Measurements from ENCODE around the gene NOM1.
"Not testable (repeated sequence)": the region's sequence is repeated elsewhere in the genome, so short reads cannot be mapped to it uniquely, and the experiment has no call there.

The NOM1 gene

DNA sequence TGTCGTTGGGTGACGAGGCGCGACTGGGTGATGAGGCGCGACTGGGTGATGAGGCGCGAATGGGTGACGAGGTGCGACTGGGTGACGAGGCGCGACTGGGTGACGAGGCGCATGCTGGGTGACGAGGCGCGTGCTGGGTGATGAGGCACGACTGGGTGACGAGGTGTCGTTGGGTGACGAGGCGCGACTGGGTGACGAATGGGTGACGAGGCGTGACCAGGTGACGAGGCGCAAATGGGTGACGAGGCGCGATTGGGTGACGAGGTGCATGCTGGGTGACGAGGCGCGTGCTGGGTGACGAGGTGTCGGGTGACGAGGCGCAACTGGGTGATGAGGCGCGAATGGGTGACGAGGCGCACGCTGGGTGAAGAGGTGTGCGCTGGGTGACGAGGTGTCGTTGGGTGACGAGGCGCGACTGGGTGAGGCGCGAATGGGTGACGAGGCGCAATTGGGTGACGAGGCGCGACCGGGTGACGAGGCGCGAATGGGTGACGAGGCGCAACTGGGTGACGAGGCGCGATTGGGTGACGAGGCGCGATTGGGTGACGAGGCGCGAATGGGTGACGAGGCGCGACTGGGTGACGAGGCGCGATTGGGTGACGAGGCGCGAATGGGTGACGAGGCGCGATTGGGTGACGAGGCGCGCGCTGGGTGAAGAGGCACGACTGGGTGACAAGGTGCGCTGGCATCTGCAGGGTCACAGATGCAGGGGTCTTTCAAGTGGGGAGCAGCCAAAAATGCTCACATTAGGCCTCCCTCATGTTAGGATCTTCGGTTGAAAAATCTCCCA, 7.9 kb upstream of the NOM1 start:
- no peak for DNase-seq

DNA sequence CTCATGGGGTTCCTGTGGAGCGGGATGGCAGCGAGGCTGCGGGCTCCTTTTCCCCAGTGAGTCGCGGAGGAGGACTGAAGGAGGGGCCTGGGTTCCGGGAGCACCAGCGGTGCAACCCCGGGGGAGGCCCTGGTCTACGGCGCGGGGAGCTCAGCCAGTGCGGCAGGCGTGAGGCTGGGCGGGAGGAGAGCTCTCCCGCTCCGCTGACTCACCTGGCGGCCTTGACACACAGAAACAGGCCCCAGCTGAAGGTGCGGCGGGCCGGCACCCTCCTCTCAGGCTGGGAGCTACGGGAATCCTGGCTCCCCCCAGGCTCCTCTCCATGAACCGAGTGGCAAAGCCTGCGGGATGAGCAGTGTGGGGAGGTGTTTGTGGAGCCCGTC, 6.8 kb upstream of the NOM1 start:
- DNase-seq: no peak

DNA sequence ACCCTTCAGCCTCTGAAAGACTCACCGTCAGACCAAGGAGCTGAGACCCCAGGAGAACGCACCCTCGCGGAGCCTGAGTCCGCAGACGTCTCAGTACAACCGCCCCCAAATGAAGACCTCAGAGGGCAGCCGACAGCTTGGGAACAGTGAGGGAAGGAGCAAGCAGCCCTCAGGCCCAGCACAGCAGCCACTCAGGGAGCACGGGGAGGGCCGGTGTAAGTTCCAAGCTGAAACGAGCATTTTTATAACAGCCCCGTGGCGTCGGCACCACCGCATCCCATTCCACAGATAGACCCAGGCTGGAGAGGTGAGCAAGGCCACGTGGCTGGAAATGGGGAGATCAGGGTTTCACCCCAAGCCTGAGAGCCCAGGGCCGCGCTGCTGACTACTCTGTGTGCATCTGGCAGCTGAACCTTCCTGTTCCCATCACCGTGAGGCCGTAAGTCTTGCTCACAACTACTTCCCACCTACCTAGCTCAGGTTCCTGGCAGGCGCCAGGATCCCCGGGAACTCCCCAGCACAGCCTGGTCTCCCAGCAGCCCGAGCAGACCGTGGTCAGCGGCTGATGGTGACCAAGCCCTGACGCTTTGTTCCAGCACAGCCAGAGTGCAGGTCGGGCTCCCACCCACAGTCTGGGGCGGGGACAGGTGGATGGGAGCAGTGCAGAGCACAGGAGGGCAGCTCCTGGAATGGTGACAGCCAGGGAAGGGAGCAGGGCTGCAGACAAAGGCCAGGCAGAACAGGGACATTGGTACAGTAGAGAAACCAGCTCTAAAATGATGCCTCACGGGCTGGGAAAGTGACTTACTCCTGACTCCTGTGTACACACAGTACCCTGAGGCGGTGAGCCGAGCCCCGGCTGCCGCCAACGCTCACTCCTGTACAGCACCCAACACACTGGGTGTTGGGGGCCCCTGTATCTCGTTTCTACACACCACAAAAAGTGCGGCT, 6.1 kb upstream of the NOM1 start:
- DNase-seq: no peak

DNA sequence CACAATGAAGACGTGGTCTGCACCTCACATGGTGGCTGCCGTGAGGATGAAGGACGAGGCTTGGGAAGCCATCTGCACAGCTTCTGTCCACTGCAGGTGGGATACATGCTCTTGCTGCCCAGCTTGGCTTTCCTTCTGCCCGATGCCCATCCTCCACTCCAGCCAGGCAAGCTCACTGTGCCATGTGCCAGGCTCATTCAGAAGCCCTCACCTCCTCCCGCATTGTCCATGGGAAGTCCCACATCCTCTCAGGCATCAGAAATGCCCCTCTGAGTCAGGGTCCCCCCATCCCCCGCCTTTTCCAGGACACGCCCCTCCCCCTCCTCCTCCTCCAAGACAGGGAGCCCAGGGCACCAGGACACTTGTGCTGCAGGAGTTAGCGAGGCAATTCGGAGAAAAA, 4.6 kb upstream of the NOM1 start:
- no peak for DNase-seq

DNA sequence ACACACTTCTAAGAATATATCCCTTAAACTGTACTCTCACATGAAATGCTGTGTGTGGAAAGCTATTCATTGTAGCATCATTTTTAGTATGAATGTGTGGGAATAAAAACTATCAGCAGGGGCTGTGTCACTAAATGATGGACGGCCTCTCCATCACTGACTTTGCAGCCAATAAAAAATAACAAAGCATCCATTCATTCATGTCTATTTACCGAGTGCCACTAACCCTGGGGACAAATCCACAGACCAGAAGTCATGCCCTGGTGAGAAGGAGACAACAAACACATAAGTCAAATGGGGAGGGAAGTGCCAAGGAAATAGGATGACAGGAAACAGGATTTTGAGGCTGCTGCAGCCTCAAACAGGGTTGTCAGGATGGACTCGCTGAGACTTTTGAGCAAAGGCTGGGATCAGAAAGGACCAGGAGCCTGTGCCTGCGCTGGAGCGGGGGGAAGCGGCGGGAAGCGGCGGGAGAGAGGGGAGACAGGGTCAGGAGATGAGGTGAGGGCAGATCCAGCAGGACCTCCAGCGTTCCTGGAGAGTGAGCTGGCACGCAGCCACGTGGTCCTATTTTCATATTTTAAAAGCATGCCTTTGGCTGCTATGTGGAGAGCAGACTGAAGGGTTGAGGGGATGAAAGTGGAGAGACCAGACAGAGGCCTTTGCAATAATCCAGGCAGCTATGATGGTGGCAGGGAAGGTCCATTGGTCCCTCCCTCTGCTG, 2.2 kb upstream of the NOM1 start:
- DNase-seq: no peak

DNA sequence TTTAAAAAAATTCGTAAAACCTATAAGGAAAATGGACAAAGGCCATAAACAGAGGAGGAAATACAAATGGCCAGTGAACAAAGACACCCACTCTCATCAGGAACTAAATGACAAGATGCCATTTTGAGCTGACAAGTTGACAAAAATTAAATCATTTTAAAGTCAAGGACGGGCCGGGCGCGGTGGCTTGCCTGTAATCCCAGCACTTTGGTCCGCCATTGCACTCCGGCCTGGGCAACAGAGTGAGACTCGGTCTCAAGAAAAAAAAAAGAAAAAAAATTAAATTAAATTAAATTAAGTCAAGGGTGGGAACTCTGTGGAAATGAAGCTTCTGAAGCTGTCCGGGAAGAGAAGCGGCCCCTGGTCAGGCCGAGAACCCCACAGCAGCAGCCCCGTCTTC, 1.2 kb upstream of the NOM1 start:
- DNase-seq: no peak

DNA sequence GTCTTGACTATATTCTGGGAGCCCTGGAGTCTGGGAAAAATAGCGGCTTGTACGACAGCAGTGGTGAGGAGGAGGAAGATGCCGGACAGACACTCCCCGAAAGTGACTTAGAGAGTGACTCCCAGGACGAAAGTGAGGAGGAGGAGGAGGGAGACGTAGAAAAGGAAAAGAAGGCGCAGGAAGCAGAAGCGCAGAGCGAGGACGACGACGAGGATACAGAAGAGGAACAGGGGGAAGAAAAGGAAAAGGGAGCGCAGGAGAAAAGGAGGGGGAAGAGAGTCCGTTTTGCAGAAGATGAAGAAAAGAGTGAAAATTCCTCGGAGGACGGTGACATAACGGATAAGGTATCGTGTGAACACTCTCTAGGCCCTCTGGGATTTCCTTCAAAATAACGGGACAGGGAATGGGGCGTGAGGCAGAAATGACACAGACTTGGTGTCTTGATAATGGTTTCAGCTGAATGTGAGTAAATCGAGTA, 908 bp downstream of the NOM1 start:
- no peak for DNase-seq

DNA sequence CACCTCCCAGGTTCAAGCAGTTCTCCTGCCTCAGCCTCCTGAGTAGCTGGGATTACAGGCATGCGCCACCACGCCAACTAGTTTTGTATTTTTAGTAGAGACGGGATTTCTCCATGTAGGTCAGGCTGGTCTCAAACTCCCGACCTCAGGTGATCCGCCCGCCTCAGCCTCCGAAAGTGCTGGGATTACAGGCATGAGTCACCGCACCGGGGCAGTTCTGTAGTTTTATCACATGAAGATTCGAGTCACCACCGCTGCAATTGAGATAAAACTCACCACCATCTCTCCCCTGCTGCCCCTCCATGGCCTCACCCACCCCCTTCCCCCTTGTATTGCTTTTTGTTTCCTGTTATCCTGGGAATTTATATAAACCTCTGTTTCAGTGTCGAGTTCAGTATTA, 3.7 kb downstream of the NOM1 start:
- DNase-seq: not testable (repeated sequence)

DNA sequence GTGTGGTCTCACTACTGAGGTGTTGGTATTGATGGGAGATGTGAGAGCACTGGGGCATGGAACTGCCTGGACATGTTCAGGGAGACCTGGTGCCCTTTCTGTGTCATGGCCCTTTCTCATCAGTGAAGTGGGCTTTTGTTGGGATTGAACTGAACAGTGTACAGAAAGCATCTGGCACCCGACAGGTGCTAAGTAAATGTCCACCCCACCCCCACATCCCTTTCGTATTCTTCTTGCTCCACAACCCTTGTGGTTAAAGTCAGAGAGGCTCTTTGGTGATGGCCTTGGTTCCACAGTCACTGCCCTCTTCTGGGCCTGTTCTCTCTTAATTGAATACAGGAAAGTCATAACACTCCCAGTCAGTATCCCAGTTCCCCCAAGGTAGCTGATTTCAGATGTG, 5.4 kb downstream of the NOM1 start:
- no peak for DNase-seq

DNA sequence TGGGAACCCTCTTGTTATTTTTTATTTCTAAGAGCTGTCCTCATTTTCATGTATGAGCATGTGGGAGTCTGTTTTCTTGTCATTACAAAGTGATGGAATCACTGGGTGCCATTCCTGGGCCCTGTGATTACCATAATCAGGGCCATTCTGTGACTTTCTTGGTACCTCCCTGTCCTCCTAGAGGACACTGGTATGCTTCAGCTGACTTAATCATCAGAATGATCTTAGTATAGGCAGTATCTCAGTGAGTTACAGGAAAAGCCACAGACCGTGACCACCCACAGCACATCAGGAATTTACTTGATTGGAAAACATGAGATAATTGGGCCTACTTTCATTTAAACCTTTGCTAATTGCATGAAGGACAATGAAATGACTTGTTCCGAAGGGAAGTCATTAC, 7.2 kb downstream of the NOM1 start:
- no peak for DNase-seq

DNA sequence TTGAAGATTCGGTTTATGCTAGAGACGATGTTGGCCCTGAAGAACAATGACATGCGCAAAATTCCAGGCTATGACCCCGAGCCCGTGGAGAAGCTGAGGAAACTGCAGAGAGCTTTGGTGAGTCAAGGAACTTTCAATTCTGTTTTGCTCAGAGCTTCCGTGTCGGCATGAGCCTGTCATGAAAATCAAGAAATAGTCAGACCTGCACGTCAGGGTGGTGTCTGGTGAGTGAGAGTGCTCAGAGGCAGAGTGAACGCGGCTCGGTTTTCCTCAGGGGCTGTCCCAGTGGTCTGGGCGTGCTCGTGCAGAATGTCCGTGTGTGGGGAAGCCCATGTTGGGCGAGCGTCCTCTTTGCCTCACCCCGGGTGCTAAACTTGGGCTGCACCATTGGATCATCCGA, 12.6 kb downstream of the NOM1 start:
- DNase-seq: peak; percentile 44

DNA sequence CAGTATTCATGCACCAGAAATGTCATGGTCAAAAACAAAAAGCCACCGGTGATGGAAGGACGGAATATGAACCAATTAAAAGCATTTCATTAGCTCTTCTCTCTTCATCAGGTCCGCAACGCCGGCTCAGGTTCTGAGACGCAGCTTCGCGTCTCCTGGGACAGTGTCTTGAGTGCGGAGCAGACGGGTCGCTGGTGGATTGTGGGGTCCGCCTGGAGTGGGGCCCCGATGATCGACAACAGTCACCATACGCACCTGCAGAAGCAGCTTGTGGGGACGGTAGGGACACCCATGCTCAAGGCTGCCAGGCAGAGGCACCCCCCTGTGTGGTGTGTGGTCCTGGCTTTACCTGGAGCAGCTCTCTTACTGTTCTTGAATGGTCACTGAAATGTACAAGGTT, 13.4 kb downstream of the NOM1 start:
- DNase-seq: no peak

DNA sequence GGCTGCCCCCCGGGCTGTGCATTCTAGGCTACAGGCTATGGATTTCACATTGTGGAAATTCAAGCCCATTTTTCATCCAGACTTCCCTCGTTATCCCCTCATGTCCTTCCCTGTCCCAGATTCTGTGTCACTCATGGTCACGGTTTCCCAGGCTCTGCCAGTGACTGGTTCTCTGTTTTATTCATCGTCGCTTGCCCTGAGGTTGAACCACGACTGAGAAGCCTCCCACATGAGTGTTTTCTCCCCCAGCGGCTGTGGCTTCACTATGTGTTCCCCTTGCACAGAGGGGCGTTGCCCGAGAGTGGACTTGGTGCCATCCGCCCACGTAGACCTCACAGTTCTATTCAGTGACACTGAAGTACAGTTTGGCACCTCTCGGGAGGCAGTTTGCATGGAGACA, 14.0 kb downstream of the NOM1 start:
- peak; percentile 50 for DNase-seq

DNA sequence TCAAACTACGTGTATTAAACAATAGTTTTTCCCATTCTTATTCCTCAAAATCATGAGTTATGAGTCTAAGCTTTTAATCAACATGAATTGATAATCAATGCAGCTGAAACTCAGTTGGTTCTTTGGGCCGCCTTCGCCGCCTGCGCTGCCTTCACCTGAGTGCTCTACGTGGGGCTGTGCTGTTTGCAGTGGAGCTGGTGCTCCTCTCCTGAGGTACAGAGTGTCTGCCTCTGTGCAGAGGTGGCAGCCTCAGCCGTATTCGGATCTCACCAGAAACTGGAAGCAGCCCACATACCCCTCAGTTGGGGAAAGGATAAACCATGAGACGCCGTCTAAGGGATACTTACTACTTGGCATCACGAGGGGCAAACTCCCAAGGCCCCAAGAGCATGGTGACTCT, 15.5 kb downstream of the NOM1 start:
- DNase-seq: no peak

DNA sequence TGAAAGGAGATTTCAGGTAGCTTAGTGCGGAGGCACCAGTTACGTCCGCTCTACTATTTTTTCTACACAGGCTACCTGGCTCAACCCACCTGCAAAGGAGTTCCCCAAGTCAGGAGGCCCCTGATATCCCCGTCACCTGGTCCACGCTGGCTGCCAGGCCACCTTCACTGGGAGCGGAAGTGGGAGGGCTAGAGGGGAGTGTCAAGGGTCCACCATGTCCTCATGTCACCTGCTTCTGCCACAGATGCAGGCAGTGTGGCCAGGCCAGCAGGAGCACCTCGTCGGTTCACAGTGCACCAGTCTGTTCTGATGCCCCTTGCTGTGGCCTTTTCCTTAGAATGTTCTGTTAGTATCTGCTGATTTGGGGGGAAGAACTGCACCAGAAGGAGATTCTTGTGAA, 16.9 kb downstream of the NOM1 start:
- DNase-seq: no peak

DNA sequence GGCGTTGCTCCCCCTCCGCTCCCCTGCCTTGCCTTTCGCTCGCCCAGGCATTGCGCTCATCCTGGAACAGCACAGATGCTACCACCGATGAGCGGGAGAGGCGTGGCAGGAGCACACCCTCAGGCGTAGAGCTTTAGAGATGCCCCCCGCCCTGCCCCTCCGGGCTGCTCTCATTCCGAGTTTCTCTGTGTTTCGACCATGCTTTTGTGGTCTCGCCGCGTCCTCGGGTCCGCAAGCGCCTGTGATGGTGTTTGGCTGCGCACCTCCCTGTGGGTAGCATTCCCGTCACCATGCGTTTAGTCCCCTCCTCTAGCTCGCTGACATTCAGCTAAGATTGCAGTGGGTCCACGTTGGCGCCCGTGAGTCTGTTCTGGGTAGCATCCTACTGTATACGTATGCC, 18.7 kb downstream of the NOM1 start:
- DNase-seq: peak; percentile 37

DNA sequence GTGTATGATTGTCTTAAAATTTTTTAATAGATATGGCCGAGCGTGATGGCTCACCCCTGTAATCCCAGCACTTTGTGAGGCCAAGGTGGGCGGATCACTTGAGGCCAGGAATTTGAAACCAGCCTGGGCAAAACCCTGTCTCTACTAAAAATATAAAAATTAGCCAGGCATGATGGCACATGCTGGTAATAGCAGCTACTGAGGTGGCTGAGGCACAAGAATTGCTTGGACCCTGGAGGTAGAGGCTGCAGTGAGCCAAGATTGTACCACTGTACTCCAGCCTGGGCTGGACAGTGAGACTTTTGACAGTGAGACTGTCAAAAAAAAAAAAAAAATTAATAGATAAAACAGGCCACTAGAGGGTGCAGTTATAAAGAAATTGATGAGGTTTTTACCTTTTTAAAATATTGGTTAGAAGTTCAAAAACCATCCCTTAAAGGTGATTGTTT, 20.5 kb downstream of the NOM1 start:
- DNase-seq: peak; percentile 42

DNA sequence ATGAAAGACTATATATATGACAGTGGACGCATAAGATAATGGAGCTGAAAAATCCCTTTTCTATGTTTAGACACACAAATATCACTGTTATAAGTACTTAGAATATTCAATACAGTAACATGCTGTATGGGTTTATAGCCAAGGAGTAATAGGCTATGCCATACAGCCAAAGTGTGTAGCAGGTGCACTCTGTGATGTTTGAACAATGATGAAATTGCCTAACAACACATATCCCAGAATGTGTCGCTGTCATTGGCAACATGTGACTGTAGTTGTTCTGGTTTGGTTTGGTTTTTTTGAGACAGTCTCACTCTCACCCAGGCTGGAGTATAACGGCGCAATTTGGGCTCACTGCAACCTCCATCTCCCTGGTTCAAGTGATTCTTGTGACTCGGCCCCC, 26.1 kb downstream of the NOM1 start:
- no peak for DNase-seq

DNA sequence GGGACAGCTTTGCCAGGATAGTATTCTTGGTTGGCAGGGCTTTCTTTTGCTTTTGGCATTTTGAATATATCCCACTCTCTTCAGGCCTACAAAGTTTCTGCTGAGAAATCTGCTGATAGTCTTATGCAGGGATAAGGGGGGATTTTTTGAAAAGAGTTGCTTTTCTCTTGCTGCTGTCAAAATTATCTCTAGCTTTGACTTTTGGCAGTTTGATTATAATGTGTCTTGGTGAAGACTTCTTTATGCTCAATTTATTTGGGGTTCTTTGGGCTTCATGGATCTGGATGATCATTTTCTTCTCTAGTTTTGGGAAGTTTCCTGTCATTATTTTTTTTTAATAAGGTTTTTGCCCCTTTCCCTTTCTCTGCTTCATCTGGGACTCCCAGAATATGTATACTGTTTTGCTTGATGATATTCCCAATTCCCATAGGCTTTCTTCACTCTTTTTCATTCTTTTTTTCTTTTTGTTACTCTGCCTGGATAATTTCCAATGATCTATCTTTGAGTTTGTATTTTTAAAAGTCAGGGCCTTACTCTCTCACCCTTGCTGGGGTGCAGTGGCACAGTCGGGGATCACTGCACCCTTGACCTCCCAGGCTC, 29.6 kb downstream of the NOM1 start:
- no peak for DNase-seq

DNA sequence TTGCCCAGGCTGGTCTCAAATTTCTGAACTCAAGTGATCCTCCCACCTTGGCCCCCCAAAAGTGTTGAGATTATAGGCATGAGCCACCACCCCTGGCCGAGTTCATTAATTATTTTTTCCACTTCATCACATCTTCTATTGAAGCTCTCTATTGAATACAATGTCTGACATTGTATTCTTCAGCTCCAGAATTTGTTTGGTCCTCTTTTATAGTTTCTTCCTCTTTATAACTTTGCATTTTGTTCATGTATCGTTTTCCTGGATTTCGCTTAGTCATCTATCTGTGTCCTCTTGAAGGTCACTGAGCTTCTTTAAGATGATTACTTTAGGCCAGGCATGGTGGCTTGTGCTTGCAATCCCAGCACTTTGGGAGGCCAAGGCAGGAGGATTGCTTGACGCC, 30.2 kb downstream of the NOM1 start:
- DNase-seq: no peak

DNA sequence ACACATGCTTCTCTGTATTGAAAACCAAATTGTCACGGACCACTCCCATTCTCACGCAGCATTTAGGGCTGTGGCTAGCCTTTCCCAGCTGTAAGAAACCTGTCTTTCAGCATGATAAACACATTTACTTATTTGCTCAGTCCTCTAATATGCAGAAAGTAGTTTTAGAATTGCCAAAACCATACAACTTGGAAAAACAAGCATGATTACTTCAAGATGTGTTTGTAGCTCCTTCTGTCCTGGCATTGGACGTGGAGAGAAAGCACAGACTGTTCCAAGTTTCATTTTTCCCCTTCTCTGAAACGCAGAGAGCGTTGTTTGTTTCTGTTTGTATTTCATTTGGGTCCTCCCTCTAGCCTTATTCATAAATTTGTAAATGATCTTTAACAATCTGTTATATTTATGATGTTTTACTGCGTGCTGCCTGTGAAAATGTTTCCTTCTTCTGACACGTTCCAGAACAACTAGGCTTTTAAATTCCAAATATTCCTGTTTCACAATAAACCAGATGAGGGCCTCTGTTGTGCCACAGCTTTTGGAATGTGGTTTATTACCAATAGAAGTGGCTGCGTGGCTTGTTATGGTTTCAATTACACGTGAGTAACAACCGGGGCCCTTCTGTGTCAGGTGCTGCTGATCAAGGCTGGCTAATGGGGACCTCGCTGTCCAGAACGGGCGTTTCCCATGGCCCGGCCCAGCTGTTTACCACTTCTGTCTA, 34.8 kb downstream of the NOM1 start:
- no peak for DNase-seq

Measured in activated CD8-positive, alpha-beta memory T cell treated with anti-CD3 and anti-CD28 coated beads for 24 hours (primary cell).